HPDE6-E6E7 (cell line): Measurements from ENCODE around the gene HEXIM1.

Source experiments
- DNase-seq: peaks from one replicate; pipeline ENCODE4 v3.0.0; 2011; ENCODE audit warnings: missing footprints; ENCODE audit errors: extremely low spot score

HEXIM1 gene

GRCh38 chr17:45129940-45130680 is 18.2 kb upstream of the HEXIM1 start:
- DNase-seq = no peak

GRCh38 chr17:45130681-45131615 is 17.3 kb upstream of the HEXIM1 start:
- no peak for DNase-seq

DNA sequence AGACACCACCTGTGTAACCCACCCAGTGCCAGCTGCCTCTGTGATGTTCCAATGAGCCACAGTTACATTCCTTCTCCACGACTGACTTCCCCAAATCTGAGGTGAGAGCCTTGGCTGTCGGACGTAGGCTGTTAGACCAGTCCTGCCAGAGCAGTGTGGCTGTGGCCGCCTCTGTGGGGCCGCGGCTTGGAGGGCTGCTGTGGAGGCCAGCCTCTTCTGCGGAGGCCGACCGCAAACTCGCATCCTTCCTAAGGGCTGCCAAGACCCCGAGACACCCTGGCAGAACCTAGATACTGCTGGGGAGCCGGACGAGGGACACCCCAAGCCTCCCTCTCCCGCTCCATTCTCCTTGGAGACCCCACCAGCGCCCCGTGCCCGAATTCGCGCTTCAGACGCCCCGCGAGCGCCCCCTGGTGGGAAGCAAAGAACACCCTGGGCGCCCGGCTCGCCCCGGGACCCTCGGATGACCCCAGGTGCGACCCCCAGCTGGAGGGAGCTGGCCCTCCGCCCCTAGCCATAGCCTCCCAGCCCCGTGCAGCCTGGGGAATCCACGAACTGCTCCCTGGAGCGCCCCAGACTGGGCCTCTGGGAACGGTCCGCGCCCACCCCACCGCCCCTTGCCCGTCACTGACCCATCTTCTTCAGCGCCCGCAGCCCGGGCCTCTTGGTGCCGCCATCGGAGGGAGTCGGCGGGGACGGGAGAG is 16.5 kb upstream of the HEXIM1 start:
- DNase-seq = no peak

DNA sequence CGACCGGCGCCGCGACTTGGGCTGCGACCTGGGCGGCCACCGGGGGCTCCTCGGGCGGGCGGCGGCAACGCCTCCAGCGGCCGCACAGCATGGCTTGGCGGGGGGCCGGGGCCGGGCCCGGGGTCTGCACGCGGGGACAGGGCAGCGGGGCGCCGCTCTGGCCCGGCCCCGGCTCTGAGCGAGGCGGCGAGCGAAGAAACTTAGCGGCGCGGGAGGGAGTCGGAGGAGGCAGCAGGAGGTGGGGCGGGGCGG is 16.0 kb upstream of the HEXIM1 start, which contains the start of gene PLCD3:
TSS of gene PLCD3 (minus strand) at position 196 of the 252 bp plus-strand sequence. CDS start at position 91, 105 bp downstream.
- DNase-seq = no peak

DNA sequence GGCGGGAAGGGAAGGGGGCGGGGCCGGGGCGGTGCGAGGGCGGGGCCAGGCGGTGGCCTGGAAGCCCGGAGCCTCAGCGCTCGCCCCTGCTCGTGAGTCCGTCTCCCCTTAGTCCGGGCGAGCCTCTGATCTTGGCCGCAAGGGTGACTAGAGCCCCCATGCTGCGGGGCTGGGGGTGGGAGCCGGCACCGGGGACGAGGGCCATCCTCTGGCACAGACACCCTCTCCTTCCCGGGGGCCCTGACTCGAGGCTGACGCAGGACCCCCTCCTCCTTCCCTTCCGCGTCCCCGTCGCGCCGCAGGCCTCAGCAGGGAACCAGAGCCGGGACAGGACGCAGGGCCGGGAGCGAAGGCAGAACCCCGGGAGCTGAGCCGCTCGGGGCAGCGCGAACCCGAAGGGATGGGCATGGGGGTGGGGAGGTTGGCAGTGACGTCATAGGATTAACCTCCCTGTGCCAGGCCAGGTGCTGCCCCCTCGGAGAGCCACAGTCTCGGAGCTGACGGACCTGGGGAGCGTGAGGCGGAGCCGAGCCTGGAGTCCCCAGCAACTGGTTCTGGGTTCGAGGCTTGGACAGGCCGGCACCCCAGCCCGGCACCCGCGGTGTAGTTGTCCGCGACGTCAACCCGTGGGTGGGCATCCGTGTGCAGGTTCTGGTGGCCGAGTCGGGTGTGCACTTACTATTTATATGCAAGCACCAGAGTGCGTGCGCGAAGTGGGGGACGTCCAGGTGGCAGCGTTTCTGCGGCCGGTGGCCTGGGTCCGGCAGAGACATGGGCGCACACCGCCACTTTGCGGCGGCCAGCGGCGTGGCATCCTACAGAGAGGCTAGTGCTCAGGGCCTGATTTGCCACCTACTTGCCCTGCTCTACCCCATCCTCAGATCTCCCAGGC is 15.5 kb upstream of the HEXIM1 start:
- peak; percentile 74 for DNase-seq

DNA sequence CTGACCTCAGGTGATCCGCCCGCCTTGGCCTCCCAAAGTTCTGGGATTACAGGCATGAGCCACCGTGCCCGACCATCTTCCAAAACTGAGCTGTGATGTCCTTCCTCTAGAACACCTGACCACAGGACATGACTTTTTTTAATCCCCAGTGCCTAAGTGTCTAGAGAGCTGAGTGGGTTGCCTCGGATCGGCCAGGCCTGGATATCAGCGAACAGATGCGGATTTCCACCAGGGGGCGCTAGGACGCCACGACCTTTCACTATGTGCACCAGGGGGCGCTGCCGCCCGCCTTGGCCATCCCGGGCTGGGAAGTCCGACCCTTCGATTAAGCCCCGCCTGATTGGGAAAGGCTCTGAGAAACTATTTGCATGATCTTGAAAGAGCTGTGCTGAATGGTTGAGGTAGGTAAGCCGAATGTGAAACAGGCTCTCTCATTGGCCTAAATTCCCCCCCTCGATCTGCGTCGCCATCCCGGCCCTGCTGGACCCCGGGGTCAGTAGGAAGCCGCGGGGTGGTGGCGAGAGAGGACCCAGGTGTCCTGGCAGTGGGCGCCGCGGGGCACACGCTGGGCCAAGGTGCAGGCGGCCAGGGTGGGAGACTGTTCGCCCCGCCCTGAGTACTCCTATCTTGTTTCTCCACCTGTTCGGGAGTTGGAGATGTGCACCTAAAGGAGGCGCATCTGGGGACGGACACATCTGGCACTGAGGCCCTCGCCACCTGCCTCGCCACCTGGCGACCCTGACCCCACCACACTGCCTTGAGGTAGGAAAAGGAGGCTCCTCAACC is 12.9 kb upstream of the HEXIM1 start, which contains the start of gene ACBD4:
TSS of gene ACBD4 (plus strand) at position 496 of the 786 bp plus-strand sequence. CDS start 458 bp downstream, outside the sequence.
- DNase-seq = peak; percentile 97

DNA sequence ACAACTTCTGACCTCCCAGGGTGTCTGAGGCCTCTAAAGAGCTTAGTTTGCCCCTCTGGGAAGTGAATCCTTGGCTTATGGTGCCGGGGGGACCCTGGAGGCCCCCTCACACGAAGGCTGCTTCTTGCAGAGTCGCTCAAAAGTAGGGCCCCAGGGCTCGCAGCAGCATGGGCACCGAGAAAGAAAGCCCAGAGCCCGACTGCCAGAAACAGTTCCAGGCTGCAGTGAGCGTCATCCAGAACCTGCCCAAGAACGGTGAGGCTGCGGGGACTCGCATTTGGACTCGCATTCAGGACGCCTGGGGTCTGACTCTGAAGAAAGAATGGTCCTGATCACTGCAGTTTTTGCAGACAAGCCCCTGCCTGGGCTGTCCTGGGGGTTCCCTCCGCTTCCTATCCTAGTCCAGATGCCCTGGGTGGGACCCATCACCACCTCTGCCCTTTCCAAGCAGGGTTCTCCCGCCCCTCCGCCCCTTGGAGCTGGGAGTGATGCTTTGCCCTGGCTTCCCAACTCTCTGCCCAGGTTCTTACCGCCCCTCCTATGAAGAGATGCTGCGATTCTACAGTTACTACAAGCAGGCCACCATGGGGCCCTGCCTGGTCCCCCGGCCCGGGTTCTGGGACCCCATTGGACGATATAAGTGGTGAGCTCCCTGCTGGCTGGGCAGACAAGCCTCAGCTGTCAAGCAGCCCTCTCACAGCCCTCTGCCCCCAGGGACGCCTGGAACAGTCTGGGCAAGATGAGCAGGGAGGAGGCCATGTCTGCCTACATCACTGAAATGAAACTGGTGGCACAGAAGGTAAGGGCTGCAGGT is 12.1 kb upstream of the HEXIM1 start:
- DNase-seq = no peak

GRCh38 chr17:45136846-45137560 is 11.3 kb upstream of the HEXIM1 start:
- no peak for DNase-seq

DNA sequence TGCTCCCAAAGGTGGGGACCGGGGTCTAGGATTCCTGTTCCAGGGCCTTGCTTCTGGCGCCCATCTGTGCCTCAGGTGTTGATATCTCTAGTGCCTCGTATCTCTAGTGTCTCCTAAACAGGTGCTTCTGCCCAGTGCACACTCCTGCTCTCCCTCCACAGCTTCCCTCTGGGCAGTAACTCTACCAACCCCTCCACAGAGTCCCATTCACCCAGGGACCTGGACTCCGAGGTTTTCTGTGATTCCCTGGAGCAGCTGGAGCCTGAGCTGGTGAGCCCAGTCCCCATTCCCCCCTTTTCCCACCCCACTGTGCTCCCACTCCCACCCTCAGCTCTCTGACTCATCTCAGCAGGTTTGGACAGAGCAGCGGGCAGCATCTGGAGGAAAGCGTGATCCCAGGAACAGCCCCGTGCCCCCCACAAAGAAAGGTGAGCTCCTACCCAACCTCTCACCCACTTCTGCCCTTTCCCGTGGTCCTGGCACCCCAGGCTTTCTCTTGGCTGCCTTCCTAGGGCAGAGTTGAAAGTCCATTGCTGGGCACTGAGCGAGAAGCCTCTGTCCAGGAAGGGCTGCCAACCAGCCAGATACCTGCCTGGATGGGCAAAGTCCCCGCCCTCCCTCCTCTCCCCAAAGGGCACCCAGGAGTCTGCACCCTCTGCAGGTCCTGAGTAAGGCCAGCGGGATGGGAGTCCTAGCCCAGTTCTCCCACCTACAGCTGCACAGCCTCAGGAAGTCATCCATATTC is 10.5 kb upstream of the HEXIM1 start:
- DNase-seq = no peak

DNA sequence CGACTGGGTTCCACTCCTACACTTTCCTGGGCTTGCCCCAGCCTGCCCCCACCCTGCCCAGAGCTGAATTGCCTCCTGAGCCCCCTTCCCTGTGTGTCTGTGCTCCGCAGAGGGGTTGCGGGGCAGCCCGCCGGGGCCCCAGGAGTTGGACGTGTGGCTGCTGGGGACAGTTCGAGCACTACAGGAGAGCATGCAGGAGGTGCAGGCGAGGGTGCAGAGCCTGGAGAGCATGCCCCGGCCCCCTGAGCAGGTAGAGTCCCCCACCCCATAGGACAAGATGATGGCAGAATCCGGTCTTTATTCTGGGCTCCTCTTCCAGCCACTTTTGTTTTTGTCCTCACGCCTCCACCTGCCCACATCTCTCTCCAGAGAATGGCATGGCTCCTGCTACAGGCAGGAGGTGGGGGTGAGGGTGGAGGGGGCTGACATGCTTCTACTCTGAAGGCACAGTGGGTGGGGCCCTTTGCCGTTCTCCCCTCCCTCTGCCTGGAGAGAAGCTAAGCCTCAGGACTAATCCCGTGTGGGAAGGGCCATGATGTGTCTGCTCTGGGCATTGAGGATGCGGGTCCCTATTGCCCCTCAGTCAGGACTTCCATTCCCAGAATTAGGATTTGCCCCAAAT is 9.3 kb upstream of the HEXIM1 start:
- DNase-seq = no peak

GRCh38 chr17:45139533-45139920 is 8.7 kb upstream of the HEXIM1 start:
- DNase-seq = no peak

- no peak for DNase-seq
Observed at GRCh38 chr17:45143094-45143670, 5.1 kb upstream of the HEXIM1 start.

GRCh38 chr17:45143767-45144198 is 4.5 kb upstream of the HEXIM1 start:
- DNase-seq = no peak

- DNase-seq = no peak
Observed at GRCh38 chr17:45144199-45145034, 3.9 kb upstream of the HEXIM1 start.

GRCh38 chr17:45145035-45145389 is 3.3 kb upstream of the HEXIM1 start:
- DNase-seq = no peak

GRCh38 chr17:45146166-45146565 is 2.1 kb upstream of the HEXIM1 start:
- DNase-seq = no peak

GRCh38 chr17:45146592-45146889 is 1.7 kb upstream of the HEXIM1 start:
- DNase-seq = no peak
